Measurements from ENCODE around the gene PGAP6.

GRCh38 chr16:396199-396598 is 14.4 kb upstream of the PGAP6 start:
- TF ChIP-seq CTCF (IDR thresholded peaks at IDR 0.05): no peak
- TF ChIP-seq POLR2A (IDR thresholded peaks at IDR 0.05): no peak
